Astrocyte (in vitro differentiated cells and primary cell): ENCODE data around the gene PKNOX2.

Source experiments
- EZH2 ChIP-seq: IDR thresholded peaks from 2 replicates; pipeline ENCODE4 v1.6.1; 2012; ENCODE audit warnings: mild to moderate bottlenecking, low read length, inconsistent platforms; ENCODE audit not compliant: insufficient read depth
- TF ChIP-seq, protein P1 (sequence below): IDR thresholded peaks from 2 replicates; pipeline ENCODE4 v1.5.1; 2011; ENCODE audit warnings: low read depth, mild to moderate bottlenecking, inconsistent platforms, low read length, moderate library complexity; ENCODE audit not compliant: insufficient read depth

DNA sequence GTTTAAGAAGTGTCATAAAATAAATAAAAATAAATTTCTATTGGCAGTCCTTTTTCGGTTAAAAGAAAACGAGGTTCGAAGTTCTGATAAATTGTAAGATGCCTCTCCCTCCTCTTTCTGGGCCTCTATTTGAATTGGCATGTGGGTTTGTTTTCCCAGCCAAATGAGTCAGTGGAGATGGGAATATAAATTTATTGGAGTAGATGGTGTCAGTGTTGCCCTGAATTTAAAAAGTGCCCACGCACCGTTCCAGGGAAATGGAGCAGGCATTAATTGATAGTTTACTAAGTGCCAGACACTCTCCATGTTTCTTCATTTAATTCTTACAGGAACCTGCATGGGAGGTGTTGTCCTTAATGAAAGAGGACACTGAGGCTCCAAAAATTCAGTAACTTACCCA lies 212.3 kb downstream of the PKNOX2 start:
- TF ChIP-seq, protein P1, sequence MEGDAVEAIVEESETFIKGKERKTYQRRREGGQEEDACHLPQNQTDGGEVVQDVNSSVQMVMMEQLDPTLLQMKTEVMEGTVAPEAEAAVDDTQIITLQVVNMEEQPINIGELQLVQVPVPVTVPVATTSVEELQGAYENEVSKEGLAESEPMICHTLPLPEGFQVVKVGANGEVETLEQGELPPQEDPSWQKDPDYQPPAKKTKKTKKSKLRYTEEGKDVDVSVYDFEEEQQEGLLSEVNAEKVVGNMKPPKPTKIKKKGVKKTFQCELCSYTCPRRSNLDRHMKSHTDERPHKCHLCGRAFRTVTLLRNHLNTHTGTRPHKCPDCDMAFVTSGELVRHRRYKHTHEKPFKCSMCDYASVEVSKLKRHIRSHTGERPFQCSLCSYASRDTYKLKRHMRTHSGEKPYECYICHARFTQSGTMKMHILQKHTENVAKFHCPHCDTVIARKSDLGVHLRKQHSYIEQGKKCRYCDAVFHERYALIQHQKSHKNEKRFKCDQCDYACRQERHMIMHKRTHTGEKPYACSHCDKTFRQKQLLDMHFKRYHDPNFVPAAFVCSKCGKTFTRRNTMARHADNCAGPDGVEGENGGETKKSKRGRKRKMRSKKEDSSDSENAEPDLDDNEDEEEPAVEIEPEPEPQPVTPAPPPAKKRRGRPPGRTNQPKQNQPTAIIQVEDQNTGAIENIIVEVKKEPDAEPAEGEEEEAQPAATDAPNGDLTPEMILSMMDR = no peak
- TF ChIP-seq EZH2 = no peak
